Measurements from ENCODE around the gene DLX1.
A peak's percentile ranks its signal among the peaks of the same experiment; 100 is the strongest.

The DLX1 gene

DNA sequence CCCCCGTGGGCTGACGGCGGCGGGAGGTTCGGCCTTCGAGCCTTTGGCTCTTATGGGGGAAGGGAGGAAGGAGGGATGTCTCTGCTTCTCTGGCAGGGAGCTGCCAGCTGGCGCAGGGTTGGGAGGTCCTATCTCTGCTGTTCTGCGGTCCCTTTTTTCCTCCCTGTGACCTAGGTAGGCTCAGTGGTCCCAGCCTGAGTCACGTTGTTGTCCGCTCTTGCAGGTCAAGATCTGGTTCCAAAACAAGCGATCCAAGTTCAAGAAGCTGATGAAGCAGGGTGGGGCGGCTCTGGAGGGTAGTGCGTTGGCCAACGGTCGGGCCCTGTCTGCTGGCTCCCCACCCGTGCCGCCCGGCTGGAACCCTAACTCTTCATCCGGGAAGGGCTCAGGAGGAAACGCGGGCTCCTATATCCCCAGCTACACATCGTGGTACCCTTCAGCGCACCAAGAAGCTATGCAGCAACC is 2.5 kb downstream of the DLX1 start:
- DNase-seq, result no peak

DNA sequence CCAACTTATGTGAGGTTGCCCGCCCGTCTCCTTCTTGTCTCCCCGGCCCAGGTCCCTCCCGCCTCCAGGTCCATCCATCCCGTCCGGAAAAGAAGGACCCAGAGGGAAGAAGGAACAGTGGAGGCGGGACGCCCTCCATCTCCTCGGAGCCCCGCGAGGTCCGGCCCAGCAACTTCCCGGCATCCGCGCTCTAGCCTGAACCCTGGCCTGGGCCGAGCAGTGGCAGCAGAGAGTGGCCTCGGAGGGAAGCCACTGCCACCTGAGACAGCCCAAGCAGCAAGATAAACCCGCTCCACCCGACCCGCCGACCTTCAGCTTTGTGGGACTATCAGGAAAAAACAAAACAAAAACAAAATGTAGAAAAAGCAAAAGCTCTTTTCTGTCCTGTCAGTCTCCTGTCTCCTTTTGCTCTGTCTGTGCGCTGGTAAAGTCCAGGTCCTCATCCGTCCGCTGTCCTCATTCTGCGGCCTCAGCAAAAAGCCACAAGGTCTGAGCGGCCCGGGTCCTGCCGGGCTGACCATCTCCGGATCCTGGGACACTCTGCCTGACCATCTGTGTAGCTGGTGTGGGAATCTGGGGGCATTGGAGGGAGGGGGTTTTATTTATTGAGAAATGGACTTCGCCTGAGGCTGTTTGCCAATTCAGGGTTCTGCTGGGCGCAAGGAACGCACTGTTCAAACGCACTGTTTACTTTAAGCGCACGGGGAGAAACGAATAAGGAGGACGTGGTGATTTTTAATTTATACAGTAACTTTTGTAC is 3.1 kb downstream of the DLX1 start:
- no peak for DNase-seq

DNA sequence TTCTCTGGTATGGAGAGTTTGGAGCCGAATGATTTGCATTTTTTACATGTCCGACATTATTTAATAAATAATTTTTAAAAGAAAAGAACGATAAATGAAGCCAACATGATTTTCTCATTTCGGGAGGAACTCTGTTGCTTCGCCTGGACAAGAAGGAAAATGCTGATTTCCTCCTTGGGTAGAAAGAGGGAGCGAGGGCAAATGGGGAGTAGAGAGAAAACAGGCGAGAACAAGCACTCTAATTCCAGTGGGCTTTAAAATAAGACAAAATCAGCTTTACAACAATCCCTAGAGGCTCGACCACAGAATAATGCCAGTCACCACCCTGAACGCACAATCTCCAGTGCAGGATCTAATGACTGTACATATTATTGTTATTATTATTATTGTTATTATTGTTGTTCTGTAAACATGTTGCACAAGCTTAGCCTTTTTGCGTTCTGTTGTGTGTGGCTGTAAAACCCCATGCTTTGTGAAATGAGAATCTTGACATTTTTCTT is 3.7 kb downstream of the DLX1 start:
- DNase-seq, result no peak

DNA sequence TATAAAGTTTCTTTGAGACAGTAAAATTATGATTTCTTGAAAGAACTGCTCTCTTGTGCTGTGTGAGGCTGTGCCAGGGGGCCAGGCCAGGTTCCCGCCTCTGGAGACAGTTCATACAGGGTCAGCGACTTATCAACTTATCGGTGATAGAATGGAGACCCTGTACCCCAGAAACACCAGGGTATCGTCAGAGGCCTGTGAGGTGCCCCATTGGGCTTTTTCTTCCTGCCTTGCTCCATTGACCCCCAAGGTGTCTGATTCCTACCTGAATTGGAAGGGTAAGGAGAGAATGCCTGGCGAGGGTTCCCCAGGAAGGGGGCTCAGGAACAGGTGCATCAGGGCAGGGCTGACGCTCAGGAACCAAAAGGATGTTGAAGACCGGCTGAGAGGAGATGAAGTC is 4.3 kb downstream of the DLX1 start:
- DNase-seq, result no peak

DNA sequence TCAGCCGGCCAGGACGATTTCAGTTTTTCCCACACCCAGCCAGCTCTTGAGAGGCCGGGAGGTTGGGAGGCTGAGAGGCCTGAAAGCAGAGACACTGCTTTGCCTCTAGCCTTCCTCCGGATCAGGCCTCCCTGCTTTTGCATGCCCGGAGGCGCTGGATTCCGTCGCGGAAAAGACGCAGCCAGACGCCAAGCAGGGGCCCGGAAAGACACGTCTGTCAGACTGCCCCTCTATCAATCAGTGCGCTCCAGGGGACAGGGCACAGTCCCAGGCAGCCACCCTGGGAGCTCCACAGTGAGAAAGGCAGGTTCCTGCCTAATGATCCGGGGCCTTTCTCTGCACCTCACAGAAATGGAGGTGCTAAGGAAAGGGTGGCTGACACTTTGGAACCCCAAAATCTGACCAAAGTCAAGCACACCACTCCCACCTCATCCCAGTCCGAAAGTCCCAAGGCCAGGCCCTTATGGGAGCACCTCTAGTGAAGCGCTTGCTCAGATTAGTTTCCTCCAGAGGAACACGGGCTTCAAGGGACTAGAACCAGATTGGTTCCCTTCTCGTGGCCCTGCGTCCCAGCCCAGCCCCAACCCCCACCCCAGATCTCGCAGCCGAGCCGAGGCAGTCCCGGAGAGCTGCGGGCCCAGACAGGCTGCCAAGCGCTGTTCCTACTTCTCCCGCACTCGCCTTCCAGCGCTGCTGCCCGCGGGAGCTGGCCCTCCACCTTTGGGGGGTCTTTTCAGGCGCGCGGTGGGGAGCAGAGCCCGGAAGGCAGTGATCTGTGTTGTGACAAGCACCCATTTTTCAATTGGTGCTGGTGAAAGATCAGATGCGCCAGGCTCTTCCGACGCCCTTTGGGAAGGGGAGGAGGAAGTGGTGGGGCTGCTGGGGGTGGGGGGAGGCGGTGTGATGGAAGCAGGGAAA is 5.0 kb downstream of the DLX1 start:
- DNase-seq, result no peak

DNA sequence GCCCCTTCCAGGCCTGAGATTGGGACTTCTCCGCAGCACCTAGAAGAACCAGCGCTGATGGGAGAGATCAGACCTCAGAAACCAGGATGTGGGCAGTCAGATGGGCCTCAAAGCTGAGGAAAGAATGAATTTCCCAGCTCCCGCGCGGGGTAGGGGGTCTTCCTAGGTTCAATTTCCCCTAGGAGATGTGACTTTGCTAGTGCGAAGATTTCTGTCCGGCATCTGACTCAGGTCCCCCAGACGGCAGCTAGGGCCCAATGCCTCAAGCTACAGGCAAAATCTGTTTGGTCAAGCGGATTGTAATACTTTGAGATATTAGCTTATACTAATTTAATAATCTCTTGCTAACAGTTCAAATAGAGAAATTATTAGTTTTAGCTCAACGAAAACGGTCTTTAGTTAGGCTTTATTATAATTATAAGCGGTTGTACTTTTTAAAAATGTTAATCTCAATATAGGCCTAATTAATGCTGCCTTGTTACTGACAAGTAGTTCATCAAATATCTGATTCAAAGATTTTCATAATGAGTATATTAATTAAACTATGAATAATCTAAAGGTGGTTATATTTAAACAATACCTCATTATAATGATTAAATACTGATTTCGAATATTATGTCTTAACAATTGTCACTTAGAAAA is 5.8 kb downstream of the DLX1 start:
- DNase-seq, result no peak

DNA sequence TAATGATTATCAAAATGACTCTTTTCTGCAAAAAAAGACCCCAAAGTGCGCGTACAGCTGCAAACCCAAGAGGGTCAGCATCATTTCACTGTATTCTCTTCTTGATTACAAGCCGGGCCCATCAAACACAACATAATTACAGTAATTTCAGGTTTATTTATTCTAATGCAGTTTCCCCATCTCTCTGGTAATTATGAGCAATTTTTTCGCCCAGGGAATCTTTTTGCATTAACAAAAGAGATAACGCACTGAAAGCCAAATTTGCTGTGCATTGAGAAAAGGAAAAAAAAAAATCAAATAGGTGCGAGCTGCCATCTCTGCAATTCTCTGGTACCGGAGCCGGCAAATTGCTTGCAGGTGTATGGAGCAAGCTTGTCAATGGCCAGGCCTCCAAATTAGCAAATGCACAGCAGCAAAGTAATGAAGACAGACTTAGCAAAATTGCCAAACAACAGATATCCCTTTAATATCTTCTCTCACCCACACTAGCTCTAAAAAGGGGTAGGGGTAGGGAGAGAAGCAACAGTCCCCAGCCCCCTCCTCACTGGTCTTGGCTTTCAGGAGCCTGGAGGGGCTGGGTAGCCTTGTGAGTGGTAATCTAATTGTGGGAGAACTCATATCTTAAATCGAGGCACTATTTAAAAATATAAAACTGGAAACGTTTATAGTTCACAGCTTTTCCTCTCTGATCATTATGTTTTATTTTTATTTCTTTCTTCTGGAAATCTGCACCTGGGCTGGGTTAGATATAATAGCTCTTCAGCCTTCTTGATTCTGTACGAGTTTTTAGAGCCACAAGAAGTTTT is 6.7 kb downstream of the DLX1 start:
- no peak for DNase-seq

DNA sequence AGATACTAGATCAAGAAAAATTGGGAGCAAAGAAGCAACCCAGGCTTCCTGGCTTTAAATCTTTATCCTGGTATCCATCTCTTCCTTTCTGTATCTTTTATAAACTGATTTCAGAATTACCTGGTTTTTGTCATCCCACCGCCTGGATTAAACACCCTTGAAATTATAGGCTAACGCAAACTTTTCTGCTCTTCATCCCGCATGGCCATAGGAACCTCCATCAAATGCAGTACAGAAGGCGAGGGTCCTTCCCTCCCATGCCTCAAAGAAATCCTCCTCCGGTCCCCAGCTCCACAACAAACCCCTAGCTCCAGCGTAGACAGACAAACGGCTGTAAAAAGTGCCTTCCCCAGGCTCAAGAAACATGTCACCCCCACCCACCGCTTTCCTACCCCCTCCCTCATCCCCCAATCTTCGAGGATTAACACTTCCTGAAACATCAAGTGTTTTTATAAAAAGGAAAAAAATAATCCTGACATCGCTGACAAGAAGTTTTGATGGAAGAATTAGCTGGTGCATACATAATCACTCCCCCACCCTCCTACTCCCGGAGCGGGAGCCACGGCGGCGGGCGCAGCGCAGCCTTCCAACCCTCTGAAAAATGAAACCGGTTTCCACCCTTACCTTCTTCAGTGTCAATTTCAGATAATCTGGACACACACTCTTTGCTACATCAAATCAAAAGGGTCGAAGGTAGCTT is 7.6 kb downstream of the DLX1 start:
- no peak for DNase-seq

DNA sequence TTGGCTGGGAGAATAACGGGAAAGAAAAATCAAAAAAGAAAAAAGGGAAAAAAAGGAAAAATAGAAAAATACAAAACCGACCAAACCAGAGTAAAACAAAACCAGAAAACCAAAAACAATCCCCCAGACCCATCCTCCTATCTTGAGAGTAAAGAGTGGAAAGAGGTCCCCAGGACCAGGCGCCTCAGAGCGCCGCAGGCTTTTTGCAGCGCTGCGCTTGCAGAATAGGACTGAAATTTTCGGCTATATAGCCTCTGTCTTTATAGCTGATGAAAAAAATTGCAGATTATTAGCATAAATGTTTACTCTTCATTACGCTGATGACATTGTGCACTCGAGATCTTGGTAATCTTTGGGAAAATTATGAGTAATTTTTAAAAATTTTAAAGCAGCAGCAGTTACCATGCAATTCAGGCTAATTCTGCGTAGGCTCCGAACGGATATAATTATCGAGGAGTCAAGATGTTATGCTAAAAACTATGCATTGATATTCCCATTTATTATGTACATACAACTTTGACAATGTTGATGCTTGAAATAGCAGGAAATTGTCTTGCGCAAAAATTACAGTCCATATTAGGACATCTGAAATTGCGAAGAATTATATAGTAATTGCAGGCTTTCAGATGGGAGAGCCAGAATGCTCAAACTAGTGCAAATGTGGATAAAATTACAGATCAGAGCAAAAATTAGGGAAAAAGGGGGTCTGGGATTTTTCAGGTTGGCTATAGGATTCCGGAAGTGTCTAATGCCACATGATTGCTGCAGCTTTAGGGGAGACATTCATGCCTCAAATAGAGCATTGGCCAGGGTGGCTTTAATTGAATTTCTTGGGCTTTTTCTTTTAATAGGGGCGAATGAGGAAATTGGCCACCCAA is 8.3 kb downstream of the DLX1 start:
- no peak for DNase-seq

DNA sequence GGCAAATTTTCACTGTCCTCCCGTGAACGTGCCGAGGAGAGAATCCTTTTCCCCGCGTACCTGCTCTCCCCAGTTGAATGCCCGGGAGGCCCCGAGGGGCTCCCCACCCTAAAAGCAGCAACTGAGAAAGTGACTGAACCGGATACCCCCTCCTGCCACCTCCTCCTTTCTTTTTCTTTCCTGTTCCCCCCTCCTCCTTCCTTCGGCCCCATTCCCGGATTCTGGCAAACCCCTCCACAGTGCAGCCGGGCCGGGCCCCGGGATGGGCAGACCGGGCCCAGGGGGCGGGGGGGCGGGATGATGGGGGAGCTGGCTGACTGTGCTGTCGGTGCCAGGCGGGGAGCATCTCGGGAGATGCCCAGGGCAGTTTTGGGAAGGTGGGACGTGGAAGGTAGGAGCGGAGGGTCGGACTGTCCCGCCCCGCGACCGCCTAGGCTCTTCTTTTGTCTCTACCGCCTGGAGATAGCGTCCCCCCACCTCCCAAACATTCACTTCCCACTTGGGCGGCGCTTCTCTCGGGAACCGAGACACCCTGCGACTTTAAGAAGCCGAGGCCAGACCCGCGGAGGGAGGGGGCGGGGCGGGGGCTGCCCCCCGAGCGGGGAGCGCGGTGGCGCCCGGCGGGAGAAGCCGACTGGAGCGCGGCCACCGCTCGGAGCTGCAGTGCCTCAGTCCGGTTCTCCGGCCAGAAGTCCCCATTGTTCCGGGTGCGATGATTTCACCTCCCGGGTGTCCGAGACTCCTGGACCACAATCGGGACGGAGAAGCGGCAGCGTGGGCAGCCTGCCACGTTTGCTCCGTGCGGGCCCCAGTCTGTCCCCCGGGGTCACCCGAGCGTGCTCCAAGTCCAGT is 9.2 kb downstream of the DLX1 start:
- DNase-seq, result no peak

DNA sequence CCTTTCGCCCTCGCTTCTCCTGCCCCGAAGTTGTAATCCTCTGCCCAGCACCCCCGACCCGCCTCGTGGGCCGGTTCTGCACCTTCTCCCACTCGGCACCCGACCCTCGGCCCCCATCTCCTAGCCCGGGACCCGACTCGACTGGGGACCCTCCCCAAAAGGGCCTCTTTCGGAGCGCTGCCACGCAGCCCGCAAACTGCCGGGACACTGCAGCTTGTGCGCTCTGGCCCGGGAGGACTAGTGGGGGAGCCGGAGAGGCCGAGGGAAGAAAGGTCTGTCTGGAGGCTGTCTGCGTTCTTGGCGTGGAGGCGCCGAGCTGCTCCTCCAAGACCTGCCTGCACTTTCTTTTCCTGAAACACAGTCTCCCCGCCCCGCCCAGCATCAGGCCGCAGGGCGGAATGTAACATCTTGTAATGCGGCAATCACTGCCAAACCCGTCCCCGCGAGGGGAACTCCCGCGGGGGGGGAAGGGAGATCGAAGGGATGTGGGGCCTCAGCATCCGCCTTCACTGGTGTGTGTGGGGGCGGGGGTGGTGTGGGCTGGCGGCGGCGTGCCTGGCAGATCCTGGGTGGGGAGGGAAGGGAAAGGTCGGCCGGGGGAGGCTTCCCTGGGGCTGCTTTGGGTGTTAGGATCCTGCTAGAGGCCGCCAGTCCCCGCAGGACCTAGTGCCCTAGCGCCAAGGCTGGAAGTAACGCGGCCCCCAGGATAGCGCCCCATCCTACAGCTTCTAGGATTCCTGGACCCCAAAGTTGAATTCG is 10.0 kb downstream of the DLX1 start:
- no peak for DNase-seq

DNA sequence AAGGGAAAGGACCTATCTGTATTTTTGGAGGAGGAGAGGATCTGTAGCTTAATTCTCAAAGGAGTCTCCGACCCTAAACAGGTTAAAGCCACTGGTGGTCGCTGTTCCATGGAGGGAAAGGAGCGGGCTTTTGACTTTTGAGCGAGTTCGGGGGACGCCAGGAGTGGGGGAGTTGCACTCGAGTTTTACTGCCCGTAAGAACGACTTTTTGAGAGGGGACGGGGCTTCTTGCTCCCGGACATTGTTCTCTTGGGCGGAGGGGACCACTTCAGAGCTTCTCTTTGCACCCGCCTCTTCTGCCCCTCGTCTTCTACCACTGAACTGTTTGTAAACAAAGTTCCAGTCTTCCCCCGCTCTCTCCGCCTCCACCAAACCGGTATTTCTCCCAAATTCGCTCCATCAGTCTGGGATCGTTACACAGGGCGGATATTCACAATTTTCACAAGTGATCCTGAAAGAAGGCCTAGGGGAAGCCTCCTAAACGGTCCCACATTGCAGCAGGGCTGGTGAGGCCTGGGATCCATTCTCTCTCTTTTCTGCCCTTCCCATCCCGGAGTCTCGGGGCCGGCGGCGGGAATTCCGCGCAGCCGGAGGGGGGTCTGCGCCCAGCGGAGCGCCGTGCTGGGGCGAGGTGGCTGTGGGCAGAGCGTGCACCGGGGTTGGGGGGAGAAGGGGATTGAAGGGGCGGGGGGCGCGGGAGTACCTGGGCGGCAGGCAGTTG is 10.8 kb downstream of the DLX1 start:
- DNase-seq, result peak; percentile 15

DNA sequence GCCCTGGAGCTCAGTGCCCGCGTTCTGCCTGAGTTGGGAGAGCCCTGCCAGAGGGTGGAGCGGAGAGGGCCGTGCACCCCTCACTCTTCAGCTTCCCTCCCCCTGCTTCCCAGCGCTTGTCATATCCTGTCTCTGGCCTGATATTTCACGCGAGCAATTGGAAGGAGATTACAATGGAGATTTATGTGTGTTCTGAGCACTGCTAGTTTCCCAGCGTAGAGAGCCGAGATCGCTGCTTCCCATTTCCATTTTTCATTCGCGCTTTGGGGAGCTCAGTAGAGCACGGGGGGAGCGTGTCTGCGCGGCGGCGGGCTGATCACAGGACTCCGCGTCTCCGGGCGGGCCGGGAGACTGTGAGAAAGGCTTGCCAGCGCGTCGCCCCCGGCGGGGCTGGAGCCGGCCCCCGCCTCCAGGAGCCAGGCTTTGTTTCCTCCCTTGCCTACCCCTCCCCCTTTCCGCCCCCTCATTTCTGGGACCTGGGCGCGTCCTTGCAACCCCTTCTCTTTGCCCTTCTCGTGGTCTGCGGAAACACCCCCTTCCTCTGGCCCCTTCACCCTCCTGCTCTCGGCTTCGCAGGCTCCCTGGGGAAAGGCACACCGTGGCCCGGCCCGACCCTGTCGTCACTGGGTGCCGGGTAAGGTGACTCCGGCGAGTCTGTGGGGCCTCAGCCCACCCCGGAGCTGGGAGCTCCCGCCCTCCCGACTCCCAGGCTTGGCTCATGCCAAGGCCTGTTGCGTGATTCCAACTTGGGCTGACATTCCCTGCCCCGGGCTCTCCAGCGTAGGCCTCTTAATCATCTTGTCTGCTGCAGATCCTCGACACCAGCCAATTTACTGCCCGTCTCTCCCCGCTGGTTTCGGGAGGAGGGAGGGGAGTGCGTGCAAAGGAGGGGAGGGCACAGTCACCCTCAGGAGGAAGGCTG is 11.6 kb downstream of the DLX1 start:
- no peak for DNase-seq

DNA sequence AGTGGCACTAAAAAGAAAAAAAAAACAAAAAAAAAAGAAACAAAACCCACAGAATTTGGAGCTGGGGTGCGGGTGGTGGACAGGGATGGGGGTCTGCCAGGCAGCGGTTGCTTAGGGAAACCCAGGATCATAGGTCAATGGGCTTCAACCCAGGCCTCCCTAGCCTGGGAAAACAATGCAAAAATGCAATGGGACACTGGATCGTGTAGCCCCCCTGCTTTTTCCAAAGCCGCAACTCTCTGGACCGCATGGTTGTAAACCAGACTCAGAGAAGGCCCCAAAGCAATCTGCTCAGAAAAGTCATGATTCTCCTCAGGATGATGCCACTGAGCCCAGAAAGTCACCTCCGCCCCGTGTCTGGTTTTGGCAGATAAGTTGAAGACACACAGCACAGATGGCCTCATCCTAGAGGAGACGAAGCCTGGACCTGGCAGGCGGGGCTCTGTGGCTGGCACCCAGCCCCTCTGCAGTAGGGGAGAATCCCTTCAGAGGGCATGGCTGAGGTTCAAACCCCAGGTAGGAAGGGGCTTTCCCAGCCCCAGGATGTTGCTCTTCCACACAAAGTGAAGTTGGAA is 12.3 kb downstream of the DLX1 start:
- DNase-seq, result no peak

DNA sequence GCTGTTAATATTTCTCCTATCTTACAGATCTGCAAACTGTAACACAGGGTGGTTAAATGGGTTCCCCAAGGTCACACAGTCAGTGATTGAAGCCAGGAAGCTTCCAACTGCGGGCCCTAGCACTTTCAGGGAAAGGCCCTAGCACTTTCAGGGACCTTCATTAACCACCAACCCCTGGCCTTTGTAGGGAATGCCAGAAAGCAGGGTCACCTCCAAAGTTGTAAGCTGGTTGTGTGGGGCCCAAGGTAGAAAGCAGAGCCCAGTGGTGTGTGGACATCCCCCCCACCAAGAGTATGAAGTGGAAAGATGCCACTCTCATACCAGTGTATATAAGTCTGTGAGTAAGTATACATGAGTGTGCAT is 13.0 kb downstream of the DLX1 start:
- DNase-seq, result no peak

DNA sequence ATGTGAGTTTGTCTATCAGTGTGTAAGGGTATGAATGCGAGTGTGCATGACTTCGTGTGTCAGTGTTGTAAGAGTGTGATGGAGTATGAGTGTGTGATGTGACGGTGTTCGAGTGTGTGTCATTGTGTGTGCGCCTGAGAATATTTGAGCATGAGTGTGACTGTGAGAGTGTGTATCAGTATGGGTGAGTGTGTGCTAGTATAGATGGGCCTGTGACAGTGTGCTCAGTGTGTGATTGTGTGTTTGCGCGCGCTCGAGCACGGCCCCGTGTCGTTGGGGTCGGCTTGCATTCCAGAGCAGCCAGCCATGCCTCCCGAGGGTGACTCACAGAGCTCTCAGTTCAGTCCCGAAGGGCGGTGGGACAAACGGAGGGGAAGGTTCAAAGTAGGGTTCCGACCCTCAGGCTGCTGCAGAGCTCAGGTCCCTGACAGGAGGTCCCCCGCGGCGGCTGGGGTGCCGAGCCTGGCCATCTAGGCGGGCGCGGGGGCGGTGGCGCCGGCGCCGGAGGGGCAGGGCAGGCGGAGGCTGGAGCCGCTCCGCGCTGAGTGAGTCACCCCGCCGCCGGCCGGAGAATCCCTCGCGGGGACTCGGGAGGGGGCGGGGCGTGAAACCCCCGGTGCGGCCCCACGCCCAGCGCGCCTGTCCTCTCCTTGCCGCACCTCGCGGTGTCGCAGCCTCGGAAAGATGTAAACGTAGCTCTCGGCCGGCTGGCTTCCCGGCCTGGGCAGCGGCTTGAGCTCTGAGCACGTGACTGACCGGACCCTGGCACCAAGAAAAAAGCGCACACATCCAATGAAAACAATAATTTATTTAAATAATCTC is 13.6 kb downstream of the DLX1 start:
- no peak for DNase-seq

Measured in KG1 (cell line).